H9 (cell line): Measurements from ENCODE around the gene METTL3. TPM values are rescaled to one million over a fixed set of nuclear protein-coding genes. Genes with fewer than 3 reads are reported as not detected.

Source experiments
- DNase-seq: peaks from one replicate; pipeline ENCODE4 v3.0.0-alpha.2; 2017
- H2AFZ ChIP-seq: one replicate; pipeline ENCODE4 v1.6.1; 2013; ENCODE audit warnings: mild to moderate bottlenecking, low read length, control low read depth, moderate library complexity
- H2AK5ac ChIP-seq: 2 replicates; pipeline ENCODE4 v1.6.1; 2013; ENCODE audit warnings: low read length, control low read depth, mixed read lengths; ENCODE audit not compliant: insufficient read length
- H2BK120ac ChIP-seq: one replicate; pipeline ENCODE4 v1.6.1; 2013; ENCODE audit warnings: low read depth, mild to moderate bottlenecking, low read length, control low read depth, inconsistent platforms; ENCODE audit not compliant: poor library complexity, severe bottlenecking
- H2BK12ac ChIP-seq: 2 replicates; pipeline ENCODE4 v1.6.1; 2013; ENCODE audit warnings: low read length, control low read depth, mixed read lengths, low read depth; ENCODE audit not compliant: insufficient read length
- H2BK15ac ChIP-seq: 2 replicates; pipeline ENCODE4 v1.6.1; 2013; ENCODE audit warnings: low read depth, low read length, control low read depth
- H2BK20ac ChIP-seq: one replicate; pipeline ENCODE4 v1.6.1; 2013; ENCODE audit warnings: low read depth, mild to moderate bottlenecking, low read length, control low read depth, inconsistent platforms; ENCODE audit not compliant: poor library complexity, severe bottlenecking
- H2BK5ac ChIP-seq: 2 replicates; pipeline ENCODE4 v1.6.1; 2013; ENCODE audit warnings: low read length, control low read depth, mixed read lengths; ENCODE audit not compliant: insufficient read length
- H3K14ac ChIP-seq: 2 replicates; pipeline ENCODE4 v1.6.1; 2013; ENCODE audit warnings: low read length, control low read depth; ENCODE audit not compliant: insufficient read depth
- H3K18ac ChIP-seq: 2 replicates; pipeline ENCODE4 v1.6.1; 2013; ENCODE audit warnings: low read depth, mild to moderate bottlenecking, mixed read lengths, low read length, control low read depth; ENCODE audit not compliant: insufficient read length
- H3K23ac ChIP-seq: 2 replicates; pipeline ENCODE4 v1.6.1; 2013; ENCODE audit warnings: low read length, control low read depth, mixed read lengths, low read depth; ENCODE audit not compliant: insufficient read length
- H3K23me2 ChIP-seq: 2 replicates; pipeline ENCODE4 v1.6.1; 2013; ENCODE audit warnings: low read depth, mild to moderate bottlenecking, mixed read lengths, low read length, control low read depth; ENCODE audit not compliant: insufficient read length, poor library complexity, severe bottlenecking
- H3K27ac ChIP-seq: 2 replicates; pipeline ENCODE4 v1.5.1; 2013; ENCODE audit warnings: low read length, control low read depth, mixed read lengths, low read depth; ENCODE audit not compliant: insufficient read length
- H3K27me3 ChIP-seq: 2 replicates; pipeline ENCODE4 v1.6.1; 2013; ENCODE audit warnings: low read length, control low read depth, inconsistent platforms; ENCODE audit not compliant: insufficient read depth
- H3K4ac ChIP-seq: 2 replicates; pipeline ENCODE4 v1.6.1; 2013; ENCODE audit warnings: low read depth, mild to moderate bottlenecking, control low read depth, inconsistent platforms, low read length, moderate library complexity
- H3K4me1 ChIP-seq: 2 replicates; pipeline ENCODE4 v1.6.1; 2013; ENCODE audit warnings: low read length, control low read depth, inconsistent platforms; ENCODE audit not compliant: insufficient read depth
- H3K4me2 ChIP-seq: 2 replicates; pipeline ENCODE4 v1.6.1; 2013; ENCODE audit warnings: low read length, control low read depth, mixed read lengths; ENCODE audit not compliant: insufficient read length, insufficient read depth
- H3K56ac ChIP-seq: 2 replicates; pipeline ENCODE4 v1.6.1; 2013; ENCODE audit warnings: low read depth, mild to moderate bottlenecking, mixed read lengths, low read length, control low read depth; ENCODE audit not compliant: insufficient read length
- H3K79me1 ChIP-seq: 2 replicates; pipeline ENCODE4 v1.6.1; 2013; ENCODE audit warnings: low read depth, mild to moderate bottlenecking, moderate library complexity, low read length, control low read depth, inconsistent platforms; ENCODE audit not compliant: insufficient read depth, poor library complexity, severe bottlenecking
- H3K79me2 ChIP-seq: 2 replicates; pipeline ENCODE4 v1.6.1; 2013; ENCODE audit warnings: low read length, control low read depth, inconsistent platforms; ENCODE audit not compliant: insufficient read depth
- H3K9ac ChIP-seq: 2 replicates; pipeline ENCODE4 v1.6.1; 2013; ENCODE audit warnings: low read length, control low read depth, mixed read lengths; ENCODE audit not compliant: insufficient read length; ENCODE audit errors: extremely low read depth
- H3K9me3 ChIP-seq: one replicate; pipeline ENCODE4 v1.6.1; 2013; ENCODE audit warnings: low read depth, low read length, inconsistent platforms; ENCODE audit not compliant: control insufficient read depth
- H3T11ph ChIP-seq: one replicate; pipeline ENCODE4 v1.6.1; 2013; ENCODE audit warnings: mild to moderate bottlenecking, low read length, control low read depth, inconsistent platforms
- H4K20me1 ChIP-seq: one replicate; pipeline ENCODE4 v1.6.1; 2013; ENCODE audit not compliant: control insufficient read depth, insufficient read length, insufficient read depth
- H4K5ac ChIP-seq: 2 replicates; pipeline ENCODE4 v1.6.1; 2013; ENCODE audit warnings: low read depth, mild to moderate bottlenecking, mixed read lengths, low read length, control low read depth; ENCODE audit not compliant: insufficient read length
- H4K8ac ChIP-seq: replicated peaks from 2 replicates; pipeline ENCODE4 v1.6.1; 2013; ENCODE audit warnings: low read length, control low read depth, mixed read lengths, low read depth; ENCODE audit not compliant: insufficient read length
- H4K91ac ChIP-seq: 2 replicates; pipeline ENCODE4 v1.6.1; 2013; ENCODE audit warnings: low read depth, mild to moderate bottlenecking, moderate library complexity, mixed read lengths, low read length, control low read depth; ENCODE audit not compliant: insufficient read length
- H3K27ac Mint-ChIP-seq, 3 experiments: 2 replicates in 2 of 3; 3 replicates in 1 of 3; pipeline ENCODE4 v1.8.0; 2020 to 2021; ENCODE audit warnings: mixed read lengths in 3 of 3, mild to moderate bottlenecking in 1 of 3, moderate library complexity in 1 of 3
- H3K27me3 Mint-ChIP-seq: 2 replicates; pipeline ENCODE4 v1.8.0; 2021; ENCODE audit warnings: low read depth, mild to moderate bottlenecking, moderate library complexity, mixed read lengths
- H3K36me3 Mint-ChIP-seq, 3 experiments: 2 replicates in 2 of 3; 3 replicates in 1 of 3; pipeline ENCODE4 v1.8.0; 2020 to 2021; ENCODE audit warnings: low read depth in 3 of 3, mixed read lengths in 3 of 3; ENCODE audit not compliant: insufficient read depth in 1 of 3
- H3K4me1 Mint-ChIP-seq, 2 experiments: 2 replicates each; pipeline ENCODE4 v1.8.0; 2020; ENCODE audit warnings: mixed read lengths in 2 of 2
- H3K4me3 Mint-ChIP-seq, 2 experiments: 2 replicates in 1 of 2; 3 replicates in 1 of 2; pipeline ENCODE4 v1.8.0; 2020 to 2021; ENCODE audit warnings: mild to moderate bottlenecking in 2 of 2, mixed read lengths in 2 of 2, moderate library complexity in 1 of 2
- H3K9me3 Mint-ChIP-seq, 2 experiments: 2 replicates in 1 of 2; 3 replicates in 1 of 2; pipeline ENCODE4 v1.8.0; 2020; ENCODE audit warnings: mild to moderate bottlenecking in 2 of 2, mixed read lengths in 2 of 2, moderate library complexity in 1 of 2
- WGBS: extraction: QIAGEN DNeasy Blood & Tissue Kit; methylation state at CpG from one replicate; pipeline ENCODE4 v1.1.7; 2013; ENCODE audit warnings: missing lambda C conversion rate, low lambda C conversion rate, mixed read lengths; ENCODE audit not compliant: insufficient read length; ENCODE audit errors: extremely low coverage; 5-methylcytosine and 5-hydroxymethylcytosine counted together
- total RNA-seq: library from RNA; stranded (reverse); gene quantifications from 2 replicates; pipeline ENCODE4 v1.2.1, GENCODE V29; 2021
- TF ChIP-seq, protein P1 (sequence below): fragments of 200-600 bp; sonication (generic); conservative IDR thresholded peaks from 3 replicates; pipeline ENCODE4 v1.8.0; 2021; ENCODE audit warnings: antibody characterized with exemption, mild to moderate bottlenecking

Gene METTL3
- total RNA-seq, 1 experiment from 2014 or later: 84.1 TPM

- H3K27me3 Mint-ChIP-seq: no peaks in the 10 kb centered on the region
- Histone ChIP-seq H2BK20ac (no peak overlapping the region), H2BK5ac (peak overlapping the region; percentile 98), H4K8ac (no peak overlapping the region), H2AFZ (no peak overlapping the region), H2BK12ac (peak overlapping the region; percentile 16), H4K20me1 (no peaks in the 10 kb centered on the region), H3T11ph (peak overlapping the region; percentile 78), H3K27me3 (no peaks in the 10 kb centered on the region), H3K79me2 (no peaks in the 10 kb centered on the region), H3K79me1 (no peaks in the 10 kb centered on the region), H3K56ac (peak overlapping the region; percentile 34), H3K4ac (peak overlapping the region; percentile 74; the same call in 1 of the 2 replicates), H3K9me3 (no peaks in the 10 kb centered on the region), H3K4me1 (peaks cover 10% of the 10 kb centered on the region), H4K91ac (peak overlapping the region; percentile 98), H3K14ac (peak overlapping the region; percentile 79; the same call in 1 of the 2 replicates), H4K5ac (peak overlapping the region; percentile 97), H2AK5ac (no peak overlapping the region), H3K18ac (peak overlapping the region; percentile 84), H3K9ac (peak overlapping the region; percentile 24), H3K23ac (no peak overlapping the region), H2BK120ac (peak overlapping the region; percentile 93), H2BK15ac (no peak overlapping the region), H3K4me2 (peak overlapping the region; percentile 53), H3K27ac (peak overlapping the region; percentile 99), H3K23me2 (no peaks in the 10 kb centered on the region)
- DNase-seq: peak; percentile 94
- WGBS: no CpG with 5 or more reads among the region's 11 CpGs
- H3K4me1 Mint-ChIP-seq: peaks cover 36 to 49% of the 10 kb centered on the region in 2 experiments
- H3K36me3 Mint-ChIP-seq: no peaks in the 10 kb centered on the region
- no peaks in the 10 kb centered on the region; a peak in 1 of 5 replicates for H3K9me3 Mint-ChIP-seq
- peak overlapping the region; percentile 97 to 100 (median 99) for H3K27ac Mint-ChIP-seq
- peak overlapping the region; percentile 9 to 66 for H3K4me3 Mint-ChIP-seq
- TF ChIP-seq, protein P1, sequence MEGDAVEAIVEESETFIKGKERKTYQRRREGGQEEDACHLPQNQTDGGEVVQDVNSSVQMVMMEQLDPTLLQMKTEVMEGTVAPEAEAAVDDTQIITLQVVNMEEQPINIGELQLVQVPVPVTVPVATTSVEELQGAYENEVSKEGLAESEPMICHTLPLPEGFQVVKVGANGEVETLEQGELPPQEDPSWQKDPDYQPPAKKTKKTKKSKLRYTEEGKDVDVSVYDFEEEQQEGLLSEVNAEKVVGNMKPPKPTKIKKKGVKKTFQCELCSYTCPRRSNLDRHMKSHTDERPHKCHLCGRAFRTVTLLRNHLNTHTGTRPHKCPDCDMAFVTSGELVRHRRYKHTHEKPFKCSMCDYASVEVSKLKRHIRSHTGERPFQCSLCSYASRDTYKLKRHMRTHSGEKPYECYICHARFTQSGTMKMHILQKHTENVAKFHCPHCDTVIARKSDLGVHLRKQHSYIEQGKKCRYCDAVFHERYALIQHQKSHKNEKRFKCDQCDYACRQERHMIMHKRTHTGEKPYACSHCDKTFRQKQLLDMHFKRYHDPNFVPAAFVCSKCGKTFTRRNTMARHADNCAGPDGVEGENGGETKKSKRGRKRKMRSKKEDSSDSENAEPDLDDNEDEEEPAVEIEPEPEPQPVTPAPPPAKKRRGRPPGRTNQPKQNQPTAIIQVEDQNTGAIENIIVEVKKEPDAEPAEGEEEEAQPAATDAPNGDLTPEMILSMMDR: peak; percentile 81
These were observed 46.2 kb upstream of the METTL3 start for GRCh38 chr14:21557084-21557901.
